ENCODE data around the gene SPRED2.
A peak's percentile ranks its signal among the peaks of the same experiment; 100 is the strongest.

SPRED2 gene

GRCh38 chr2:65300134-65300760 lies 132.2 kb downstream of the SPRED2 start:
- no peak for DNase-seq

- no peak for DNase-seq
Observed at GRCh38 chr2:65299246-65299645, 133.2 kb downstream of the SPRED2 start.

- DNase-seq: no peak
Observed at GRCh38 chr2:65298089-65298488, 134.3 kb downstream of the SPRED2 start.

- DNase-seq: no peak
Observed at GRCh38 chr2:65297544-65297943, 134.9 kb downstream of the SPRED2 start.

- no peak for DNase-seq
Observed at GRCh38 chr2:65296971-65297370, 135.4 kb downstream of the SPRED2 start.

GRCh38 chr2:65294701-65295100 lies 137.7 kb downstream of the SPRED2 start:
- no peak for DNase-seq

GRCh38 chr2:65294136-65294535 lies 138.3 kb downstream of the SPRED2 start:
- DNase-seq: no peak

GRCh38 chr2:65293376-65293775 lies 139.0 kb downstream of the SPRED2 start:
- DNase-seq: no peak

- DNase-seq: peak; percentile 61
Observed at GRCh38 chr2:65292461-65293011, 139.9 kb downstream of the SPRED2 start.

GRCh38 chr2:65292106-65292400 lies 140.3 kb downstream of the SPRED2 start:
- DNase-seq: no peak

- DNase-seq: no peak
Observed at GRCh38 chr2:65291216-65292105, 140.9 kb downstream of the SPRED2 start.

GRCh38 chr2:65287364-65287763 lies 145.0 kb downstream of the SPRED2 start:
- no peak for DNase-seq

GRCh38 chr2:65282477-65283053 lies 149.8 kb downstream of the SPRED2 start:
- DNase-seq: no peak

GRCh38 chr2:65281627-65282351 lies 150.6 kb downstream of the SPRED2 start:
- DNase-seq: peak; percentile 7

GRCh38 chr2:65279756-65280155 lies 152.6 kb downstream of the SPRED2 start:
- no peak for DNase-seq

- DNase-seq: no peak
Observed at GRCh38 chr2:65278531-65278981, 153.8 kb downstream of the SPRED2 start.

GRCh38 chr2:65277791-65278483 lies 154.5 kb downstream of the SPRED2 start:
- no peak for DNase-seq

GRCh38 chr2:65277118-65277517 lies 155.3 kb downstream of the SPRED2 start:
- DNase-seq: no peak

GRCh38 chr2:65276609-65277008 lies 155.8 kb downstream of the SPRED2 start:
- no peak for DNase-seq

- no peak for DNase-seq
Observed at GRCh38 chr2:65275141-65275915, 157.1 kb downstream of the SPRED2 start.

- DNase-seq: no peak
Observed at GRCh38 chr2:65273344-65273743, 159.1 kb downstream of the SPRED2 start.

- no peak for DNase-seq
Observed at GRCh38 chr2:65268957-65269356, 163.4 kb downstream of the SPRED2 start.
